PC-9 (cell line): ENCODE measurements around the gene ITIH5. TPM values are rescaled to one million over a fixed set of nuclear protein-coding genes. Genes with fewer than 3 reads are reported as not detected.
"Not testable (repeated sequence)": the region's sequence is repeated elsewhere in the genome, so short reads cannot be mapped to it uniquely, and the experiment has no call there.

Experiments used
- BruUV-seq: library from RNA; stranded (reverse); fragments of 400-500 nt; replicated peaks from 2 replicates; lab custom pipeline; 2021; lab: Mats Ljungman, UMichigan
- CTCF ChIA-PET: fragments of 300-600 bp; sonication (Branson Sonifier 250); formaldehyde crosslinking; loops from one replicate; lab custom pipeline; 2022; ENCODE audit warnings: antibody characterized with exemption; lab: Charles Lee
- POLR2A ChIA-PET: fragments of 300-600 bp; sonication (Branson Sonifier 250); formaldehyde crosslinking; loops from one replicate; lab custom pipeline; 2022; ENCODE audit warnings: antibody characterized with exemption; ENCODE audit not compliant: unreplicated experiment; lab: Charles Lee
- DNase-seq, 2 experiments: peaks; one replicate each; pipeline versions ENCODE4 v3.0.0 to v3.0.0-alpha.2; 2015 to 2022; ENCODE audit warnings: mixed read lengths in 1 of 2
- H2AFZ ChIP-seq: fragments of 200-600 bp; sonication (generic); 2 replicates; pipeline ENCODE4 v1.8.1; 2017; ENCODE audit warnings: antibody characterized with exemption
- H3F3A ChIP-seq: fragments of 200-600 bp; sonication (generic); 2 replicates; pipeline ENCODE4 v1.8.1; 2017; ENCODE audit warnings: antibody characterized with exemption, mild to moderate bottlenecking, low read depth; ENCODE audit not compliant: insufficient read depth
- H3K27ac ChIP-seq: fragments of 200-600 bp; sonication (generic); 2 replicates; pipeline ENCODE4 v1.6.1; 2016; ENCODE audit warnings: mixed run types
- H3K27me3 ChIP-seq: fragments of 200-600 bp; sonication (generic); 2 replicates; pipeline ENCODE4 v1.6.1; 2016; ENCODE audit warnings: low read depth, mixed run types; ENCODE audit not compliant: insufficient read depth
- H3K36me3 ChIP-seq: fragments of 200-600 bp; sonication (generic); 2 replicates; pipeline ENCODE4 v1.6.1; 2016; ENCODE audit warnings: low read depth, mixed run types
- H3K4me1 ChIP-seq: fragments of 200-600 bp; sonication (generic); replicated peaks from 2 replicates; pipeline ENCODE4 v1.6.1; 2016; ENCODE audit warnings: mixed run types; ENCODE audit not compliant: insufficient read depth
- H3K4me2 ChIP-seq: fragments of 200-600 bp; sonication (generic); 2 replicates; pipeline ENCODE4 v1.6.1; 2017; ENCODE audit warnings: mixed run types
- H3K4me3 ChIP-seq: fragments of 200-600 bp; sonication (generic); 2 replicates; pipeline ENCODE4 v1.6.1; 2016; ENCODE audit warnings: mixed run types
- H3K79me2 ChIP-seq: fragments of 200-600 bp; sonication (generic); 2 replicates; pipeline ENCODE4 v1.6.1; 2017; ENCODE audit warnings: low read depth, mixed run types
- H3K9me2 ChIP-seq: fragments of 200-600 bp; sonication (generic); 2 replicates; pipeline ENCODE4 v1.8.1; 2017; ENCODE audit warnings: mild to moderate bottlenecking; ENCODE audit not compliant: insufficient read depth
- H3K9me3 ChIP-seq: fragments of 200-600 bp; sonication (generic); 2 replicates; pipeline ENCODE4 v1.8.1; 2016; ENCODE audit warnings: low read depth; ENCODE audit not compliant: insufficient read depth
- H4K20me1 ChIP-seq: fragments of 200-600 bp; sonication (generic); 2 replicates; pipeline ENCODE4 v1.8.1; 2017; ENCODE audit not compliant: insufficient read depth
- CTCF ChIP-seq: fragments of 200-600 bp; sonication (generic); conservative IDR thresholded peaks from 2 replicates; pipeline ENCODE4 v1.6.1; 2017; ENCODE audit warnings: mixed run types, antibody characterized with exemption, mild to moderate bottlenecking, moderate library complexity
- EZH2 ChIP-seq: fragments of 200-600 bp; sonication (generic); IDR thresholded peaks from 2 replicates; pipeline ENCODE4 v1.8.0; 2017; ENCODE audit warnings: antibody characterized with exemption, low read depth
- intact Hi-C: fragments of 100-400 bp; cut with micrococcal nuclease; formaldehyde crosslinking; loops from one replicate; pipeline ENCODE4 v1.10.0; 2022; ENCODE audit not compliant: unreplicated experiment
- total RNA-seq: library from RNA; stranded (reverse); gene quantifications from 2 replicates; pipeline ENCODE4 v1.2.3, GENCODE V29; 2021

Gene ITIH5
- total RNA-seq, 1 experiment from 2014 or later: not detected

DNA sequence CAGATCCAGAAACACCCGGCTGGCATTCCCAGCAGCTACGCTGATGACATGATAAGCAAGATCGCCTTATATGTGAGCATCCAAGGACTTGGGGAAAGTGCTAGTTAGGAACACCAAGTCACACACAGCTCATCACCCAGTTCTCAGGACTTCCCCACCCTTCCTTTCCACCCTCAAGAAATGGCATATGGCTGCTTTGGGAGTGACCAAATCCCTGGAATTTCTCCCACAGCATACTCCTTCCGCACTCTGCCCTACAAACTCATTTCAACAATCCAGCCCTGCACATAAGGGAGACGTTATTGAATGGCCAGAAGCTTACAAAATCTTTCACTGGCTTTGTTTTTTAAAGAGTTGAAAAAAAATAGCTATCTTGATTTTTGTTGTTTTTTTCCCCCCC, 4.2 kb downstream of the ITIH5 start:
- Histone ChIP-seq H3F3A (no peaks in the 10 kb centered on the region), H2AFZ (no peak overlapping the region), H4K20me1 (no peaks in the 10 kb centered on the region), H3K27me3 (peaks cover 42% of the 10 kb centered on the region), H3K36me3 (no peaks in the 10 kb centered on the region), H3K4me1 (no peaks in the 10 kb centered on the region), H3K9me3 (no peaks in the 10 kb centered on the region), H3K9me2 (no peaks in the 10 kb centered on the region), H3K79me2 (no peaks in the 10 kb centered on the region), H3K4me3 (no peak overlapping the region), H3K27ac (no peak overlapping the region), H3K4me2 (no peak overlapping the region)
- intact Hi-C loops: no loop called here
- ChIA-PET POLR2A (no interaction called here), CTCF (no interaction called here)
- no peak for DNase-seq
- TF ChIP-seq CTCF: no peak
- no peak for TF ChIP-seq EZH2
- BruUV-seq: no TSS peak

DNA sequence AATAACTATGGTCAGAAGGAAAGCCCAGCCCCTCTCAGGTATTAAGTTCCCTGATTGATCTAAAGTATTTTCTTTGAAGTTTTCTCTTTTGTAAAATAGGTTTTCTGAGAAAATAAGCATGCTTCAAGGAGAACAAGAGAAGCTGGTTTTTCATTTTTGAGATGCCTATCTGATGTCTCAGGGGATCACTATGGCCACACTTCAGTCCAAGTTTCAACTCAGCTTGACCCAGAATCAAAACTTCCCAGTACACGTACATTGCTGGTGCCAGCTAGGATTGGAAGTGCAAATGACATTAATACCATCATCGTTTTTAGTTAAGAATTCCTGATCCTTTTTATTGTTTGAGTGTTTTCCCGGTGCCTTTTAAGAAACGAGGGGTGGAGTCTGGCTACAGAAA, 7.2 kb downstream of the ITIH5 start:
- ChIA-PET POLR2A (no interaction called here), CTCF (no interaction called here)
- no peak overlapping the region for H3K27ac ChIP-seq
- no TSS peak for BruUV-seq
- no peaks in the 10 kb centered on the region for H3K4me1 ChIP-seq
- H3K4me2 ChIP-seq: no peak overlapping the region
- no peak for DNase-seq
- H3K27me3 ChIP-seq: peaks cover 47% of the 10 kb centered on the region; the same call in 1 of the 2 replicates
- intact Hi-C loops: no loop called here
- no peaks in the 10 kb centered on the region for H4K20me1 ChIP-seq
- H3F3A ChIP-seq: no peaks in the 10 kb centered on the region
- H3K9me3 ChIP-seq: no peaks in the 10 kb centered on the region
- no peak overlapping the region for H3K4me3 ChIP-seq
- no peaks in the 10 kb centered on the region for H3K9me2 ChIP-seq
- no peaks in the 10 kb centered on the region for H3K79me2 ChIP-seq
- no peaks in the 10 kb centered on the region for H3K36me3 ChIP-seq
- TF ChIP-seq CTCF: no peak
- no peak for TF ChIP-seq EZH2
- H2AFZ ChIP-seq: no peak overlapping the region

DNA sequence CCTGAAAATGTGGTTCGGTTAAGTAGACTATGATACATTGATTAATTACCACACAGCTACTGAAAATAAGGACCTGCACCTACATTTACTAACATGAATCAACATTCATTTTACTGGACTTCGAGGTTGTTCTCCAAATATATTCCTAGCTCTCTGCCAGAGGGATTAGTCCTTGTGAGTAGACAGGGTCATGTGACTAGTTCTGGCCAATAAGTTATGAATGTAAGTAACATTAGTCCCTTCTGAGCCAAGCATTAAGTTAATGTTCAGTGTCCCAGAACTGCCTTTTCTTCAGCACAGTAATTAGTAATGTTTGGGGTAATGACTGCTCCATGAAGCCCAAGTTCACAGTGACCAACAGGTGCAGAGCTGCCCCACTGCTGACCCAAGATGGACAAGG, 9.2 kb downstream of the ITIH5 start:
- H3K4me3 ChIP-seq: no peak overlapping the region
- no peaks in the 10 kb centered on the region for H3K9me2 ChIP-seq
- H3F3A ChIP-seq: no peaks in the 10 kb centered on the region
- intact Hi-C loops: no loop called here
- no peaks in the 10 kb centered on the region for H3K4me1 ChIP-seq
- TF ChIP-seq EZH2: no peak
- no peak for TF ChIP-seq CTCF
- no peaks in the 10 kb centered on the region for H3K36me3 ChIP-seq
- no peaks in the 10 kb centered on the region for H3K79me2 ChIP-seq
- H3K4me2 ChIP-seq: no peak overlapping the region
- no peak for DNase-seq
- peaks cover 54% of the 10 kb centered on the region; the same call in 1 of the 2 replicates for H3K27me3 ChIP-seq
- no peak overlapping the region for H2AFZ ChIP-seq
- ChIA-PET POLR2A (no interaction called here), CTCF (no interaction called here)
- H4K20me1 ChIP-seq: no peaks in the 10 kb centered on the region
- H3K9me3 ChIP-seq: no peaks in the 10 kb centered on the region
- no TSS peak for BruUV-seq
- no peak overlapping the region for H3K27ac ChIP-seq

GRCh38 chr10:7657079-7657478, 9.7 kb downstream of the ITIH5 start:
- BruUV-seq, H3K79me2 ChIP-seq, H3K36me3 ChIP-seq, POLR2A ChIA-PET, H3K9me2 ChIP-seq, H4K20me1 ChIP-seq, DNase-seq, H3K4me2 ChIP-seq, H3K27ac ChIP-seq, H2AFZ ChIP-seq, H3K4me3 ChIP-seq, H3K4me1 ChIP-seq, H3K9me3 ChIP-seq, CTCF ChIA-PET, intact Hi-C loops, H3F3A ChIP-seq: not testable (repeated sequence)
- H3K27me3 ChIP-seq: peaks cover 56% of the 10 kb centered on the region; the same call in 1 of the 2 replicates
